ENCODE measurements around the gene CNIH1. TPM values are rescaled to one million over a fixed set of nuclear protein-coding genes. Genes with fewer than 3 reads are reported as not detected.

CNIH1 gene
- 40.2 TPM for total RNA-seq

GRCh38 chr14:54440873-54441868 lies at the start of gene CNIH1:
Gene CNIH1 (minus strand): TSS chr14:54441374. CDS start chr14:54441327, 47 bp downstream.
- peak; percentile 89 for DNase-seq

- no peak for DNase-seq
Observed at GRCh38 chr14:54490445-54491175, 49.4 kb upstream of the CNIH1 start.

- no peak for DNase-seq
Observed at GRCh38 chr14:54489731-54490444, 48.7 kb upstream of the CNIH1 start.

DNA sequence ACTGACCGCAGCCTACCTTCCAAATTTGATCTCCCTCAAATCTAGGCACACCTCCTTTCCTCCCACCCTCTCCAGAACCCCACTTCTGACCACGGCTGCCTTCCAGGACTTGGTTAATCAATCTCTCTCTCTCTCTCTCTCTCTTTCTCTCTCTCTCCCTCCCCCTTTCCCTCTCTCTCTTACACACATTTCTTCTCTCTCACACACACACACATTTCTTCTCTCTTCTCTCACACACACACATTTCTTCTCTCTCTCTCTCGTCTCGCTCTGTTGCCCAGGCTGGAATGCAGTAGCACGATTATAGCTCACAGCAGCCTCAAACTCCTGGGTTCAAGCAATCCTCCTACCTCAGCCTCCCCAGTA lies 48.1 kb upstream of the CNIH1 start:
- DNase-seq, result no peak

DNA sequence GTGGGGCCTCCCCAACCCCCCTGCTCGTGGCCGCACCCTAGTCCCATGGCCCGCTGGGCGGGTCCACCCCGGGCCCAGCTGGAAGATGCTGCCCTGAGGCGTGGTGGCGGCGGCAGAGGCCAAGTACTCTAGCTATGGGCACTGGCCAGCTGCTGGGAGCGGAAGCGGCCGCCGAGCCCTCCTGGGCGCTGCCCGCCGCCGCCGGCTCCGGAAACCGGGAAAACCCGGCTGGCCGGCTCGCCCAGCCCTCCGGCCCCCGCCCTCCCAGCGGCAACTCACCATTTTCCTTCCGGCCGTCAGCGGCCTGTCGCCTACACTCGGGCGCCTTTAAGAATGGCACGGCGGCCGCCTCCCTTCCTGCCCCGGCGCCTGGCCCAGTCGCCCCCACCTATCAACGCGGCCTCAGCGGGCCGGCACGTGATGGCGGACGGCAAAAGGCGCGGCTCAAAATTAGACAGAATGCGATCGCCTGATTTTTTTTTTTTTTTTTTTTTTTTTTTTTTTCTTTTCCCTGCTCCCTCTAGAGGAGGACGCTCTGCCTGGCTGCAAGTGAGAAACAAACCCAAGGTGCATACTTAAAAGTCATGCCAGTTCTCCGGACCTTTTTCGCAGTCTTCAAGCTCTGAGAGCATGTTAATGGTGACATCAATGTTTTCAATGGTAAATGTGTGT lies 47.6 kb upstream of the CNIH1 start, which contains the start of gene GMFB:
Gene GMFB (minus strand): TSS at position 335 of the 672 bp plus-strand sequence. CDS start 53 bp downstream, at position 282.
- peak; percentile 90 for DNase-seq

- no peak for DNase-seq
Observed at GRCh38 chr14:54488318-54488645, 47.1 kb upstream of the CNIH1 start.

GRCh38 chr14:54487771-54488170 lies 46.6 kb upstream of the CNIH1 start:
- DNase-seq, result no peak

GRCh38 chr14:54486685-54487084 lies 45.5 kb upstream of the CNIH1 start:
- no peak for DNase-seq

DNA sequence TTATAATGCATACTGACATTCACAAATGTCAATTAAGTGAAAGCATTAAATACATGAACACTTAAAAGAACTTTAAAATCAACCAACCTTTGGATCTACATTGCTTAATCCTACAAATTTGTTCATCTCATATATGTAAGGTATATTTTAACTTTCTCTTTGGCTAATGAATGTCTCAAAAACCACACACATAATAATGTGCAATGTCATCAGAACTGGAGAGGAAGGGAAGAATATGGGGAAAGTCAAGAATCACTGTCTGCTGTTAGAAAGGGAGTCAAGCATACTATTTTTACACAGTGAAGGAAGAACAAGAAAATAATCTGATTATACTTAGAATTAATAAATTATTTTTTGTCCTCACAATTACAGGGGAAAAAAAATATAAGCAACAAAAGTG lies 42.7 kb upstream of the CNIH1 start:
- no peak for DNase-seq

DNA sequence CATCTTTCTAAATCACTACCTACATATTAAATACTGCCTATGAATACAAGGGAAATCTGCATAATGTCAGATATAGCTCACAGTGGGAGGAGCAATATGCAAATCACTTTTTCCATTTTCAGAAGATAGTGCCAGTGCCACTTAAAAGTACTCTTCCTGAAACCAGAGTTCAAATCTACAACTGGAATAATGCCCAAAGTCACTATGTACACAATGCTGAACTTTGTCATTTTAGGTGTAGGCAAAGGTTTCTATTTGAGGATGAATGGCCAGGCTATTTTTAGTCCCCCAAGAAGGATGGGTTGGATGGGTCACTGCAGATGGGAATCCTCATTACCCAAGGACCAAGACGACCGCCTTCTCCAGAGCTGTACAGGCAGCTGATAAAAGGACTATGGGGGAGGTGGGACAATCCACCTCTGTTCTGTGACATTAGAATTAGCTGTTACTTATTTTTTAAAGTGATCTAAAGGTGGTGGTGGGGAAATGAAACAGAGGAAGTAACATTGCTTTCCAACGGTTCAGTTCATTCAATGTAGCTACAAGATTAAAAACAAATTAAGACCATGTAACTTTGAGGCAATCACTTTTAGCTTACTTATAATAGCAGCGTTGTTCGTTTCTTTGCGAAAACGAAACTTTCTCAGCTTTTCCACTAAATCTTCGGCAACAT lies 42.0 kb upstream of the CNIH1 start:
- DNase-seq, result no peak

GRCh38 chr14:54481695-54482094 lies 40.5 kb upstream of the CNIH1 start:
- no peak for DNase-seq

DNA sequence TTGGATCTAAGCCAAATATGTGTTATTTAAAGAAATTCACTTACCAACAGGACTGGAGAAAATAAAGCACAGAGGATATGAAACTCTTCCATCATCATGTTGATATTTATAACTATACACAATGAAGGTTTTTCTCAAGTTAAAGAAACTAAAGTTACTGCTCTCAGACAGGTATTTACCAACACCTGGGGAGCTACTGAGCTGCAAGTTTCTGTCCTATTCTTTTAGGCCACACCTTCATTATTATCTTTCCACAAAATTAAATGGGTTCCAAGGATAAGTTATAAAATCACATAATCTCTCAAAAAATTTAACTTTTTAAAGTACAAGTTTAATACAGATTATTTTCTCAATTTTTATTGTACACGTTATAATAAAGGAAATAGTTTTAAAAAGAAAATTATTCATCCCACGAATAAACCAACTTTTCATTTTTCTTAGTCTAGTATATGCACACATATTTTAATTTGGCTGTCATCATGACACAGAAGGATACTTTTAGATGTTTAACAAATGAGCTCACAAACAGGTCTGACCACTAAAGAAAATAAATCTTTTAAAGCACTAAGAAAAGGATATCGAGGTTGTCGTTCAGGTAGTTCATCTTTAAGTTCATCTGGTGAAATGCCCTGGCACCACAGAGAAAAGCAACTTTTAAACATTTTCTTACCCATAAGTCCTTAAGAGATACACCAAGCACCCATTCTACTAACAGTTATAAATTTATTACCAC lies 39.8 kb upstream of the CNIH1 start:
- no peak for DNase-seq

DNA sequence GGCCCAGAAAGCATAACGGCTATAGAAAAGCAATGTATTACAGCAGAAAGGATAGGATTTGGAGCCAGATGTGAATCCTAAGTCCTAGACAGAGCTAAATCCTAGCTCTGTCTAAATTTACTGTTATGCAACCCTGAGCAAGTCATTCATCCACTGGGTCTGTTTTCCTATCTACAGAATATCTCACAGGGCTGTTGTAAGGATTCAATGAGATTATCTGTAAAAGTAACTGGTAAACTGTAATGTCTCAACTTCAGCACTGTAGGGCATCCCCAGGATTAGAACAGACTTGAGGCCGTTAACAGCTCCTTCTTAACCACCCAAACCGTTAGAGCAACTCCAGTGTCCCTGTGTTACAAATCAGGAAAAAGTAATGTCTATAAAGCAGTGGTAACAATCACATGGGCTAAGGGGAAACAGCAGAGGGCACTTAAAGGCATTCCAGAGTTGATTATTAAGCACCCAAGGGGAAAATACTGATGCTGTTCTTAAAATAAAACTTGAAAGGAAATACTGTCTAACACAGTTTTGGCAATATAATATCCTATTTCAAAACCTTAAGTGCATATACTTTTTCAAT lies 37.6 kb upstream of the CNIH1 start:
- DNase-seq, result no peak

DNA sequence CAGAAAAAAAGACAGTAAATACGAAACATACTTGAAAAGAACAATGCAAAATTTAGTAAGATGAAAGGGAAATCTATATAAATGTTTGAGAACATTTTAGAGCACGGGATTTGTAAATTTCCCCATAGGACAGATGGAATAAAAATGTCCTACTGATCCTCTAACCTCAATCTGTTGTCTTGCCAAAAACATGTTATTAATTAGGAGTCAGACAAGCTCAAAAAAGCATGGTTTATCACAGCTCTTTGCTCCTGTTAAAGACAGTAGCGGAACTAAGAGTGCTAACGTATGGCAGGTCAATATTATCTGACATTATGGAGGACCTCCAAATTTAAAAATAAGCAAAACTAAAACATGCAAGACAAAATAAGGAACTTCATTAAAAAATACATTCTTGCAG lies 34.7 kb upstream of the CNIH1 start:
- peak; percentile 31 for DNase-seq

DNA sequence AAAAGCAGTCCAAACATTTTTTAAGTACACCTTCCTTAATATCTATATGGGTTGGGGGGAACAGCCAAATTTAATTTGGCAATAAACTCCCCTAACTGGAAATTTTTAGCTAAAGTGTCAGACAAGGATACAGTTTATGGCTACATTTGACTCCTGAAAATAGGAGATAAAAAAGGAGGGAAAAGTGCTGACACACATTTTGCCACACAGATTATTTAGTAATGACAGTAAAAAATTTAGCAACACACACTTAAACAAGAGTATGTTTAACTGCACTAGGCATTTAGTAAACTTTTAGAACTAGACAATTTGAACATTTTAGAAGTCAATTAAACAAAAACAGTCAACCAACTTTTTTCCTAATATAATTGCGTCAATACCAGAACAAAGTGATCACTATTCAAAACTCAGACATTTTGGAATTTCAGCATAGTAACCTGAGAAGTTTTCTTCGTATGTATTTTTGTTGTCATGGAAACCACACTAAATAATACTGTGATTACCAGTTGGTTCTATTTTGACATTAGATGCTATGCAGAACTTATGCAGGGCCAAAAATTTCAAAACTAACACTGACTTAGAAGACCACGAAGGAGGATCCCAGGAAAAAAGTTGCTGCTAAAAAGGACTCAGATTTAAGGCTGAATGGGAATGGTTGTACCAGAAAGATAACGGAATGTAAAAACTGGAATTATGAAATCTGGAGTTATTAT lies 34.2 kb upstream of the CNIH1 start:
- peak; percentile 23 for DNase-seq

DNA sequence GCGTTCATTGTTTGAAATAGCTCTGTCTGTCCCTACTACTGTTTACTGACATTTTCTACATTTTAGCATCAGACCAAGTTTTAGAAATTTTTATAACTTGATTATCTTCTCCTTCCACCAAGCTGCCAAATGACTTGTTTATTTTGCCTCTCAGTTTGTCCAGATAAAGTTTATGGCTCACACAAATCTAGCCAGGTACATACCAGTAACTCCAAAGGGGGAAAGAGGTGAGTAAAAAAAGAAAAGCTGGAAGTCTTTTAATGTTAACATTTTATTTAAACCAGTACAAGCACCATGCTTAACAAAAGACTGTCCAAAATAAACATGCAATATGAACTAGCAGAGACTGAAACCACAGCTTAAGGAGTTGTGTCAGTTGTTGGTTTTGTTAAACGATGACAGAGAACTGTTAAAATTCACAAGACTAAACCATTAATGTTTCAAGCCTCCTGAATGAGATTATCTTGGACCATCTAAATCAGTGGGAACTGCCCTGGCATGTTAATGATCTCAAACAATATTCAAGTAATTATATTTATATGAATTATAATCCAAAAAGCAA lies 33.1 kb upstream of the CNIH1 start:
- DNase-seq, result no peak

DNA sequence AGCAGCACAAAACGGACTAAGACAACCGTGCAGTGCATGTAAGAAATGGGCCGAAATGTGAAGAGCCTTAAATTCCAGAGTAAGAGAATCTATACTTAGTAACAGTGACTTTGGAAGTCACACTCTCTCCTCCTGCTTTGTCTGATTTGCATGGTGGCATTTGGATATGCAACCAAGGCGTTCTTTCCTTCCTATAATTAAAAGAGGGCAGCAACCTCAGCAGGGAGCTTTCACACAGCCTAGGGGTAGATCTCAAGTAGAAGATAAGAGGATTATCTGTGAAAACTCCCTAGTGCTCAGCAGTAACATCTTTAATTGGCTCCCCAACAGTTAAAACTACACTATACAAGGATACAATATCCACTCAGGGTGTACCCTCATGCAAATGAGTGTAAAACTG lies 31.1 kb upstream of the CNIH1 start:
- no peak for DNase-seq

DNA sequence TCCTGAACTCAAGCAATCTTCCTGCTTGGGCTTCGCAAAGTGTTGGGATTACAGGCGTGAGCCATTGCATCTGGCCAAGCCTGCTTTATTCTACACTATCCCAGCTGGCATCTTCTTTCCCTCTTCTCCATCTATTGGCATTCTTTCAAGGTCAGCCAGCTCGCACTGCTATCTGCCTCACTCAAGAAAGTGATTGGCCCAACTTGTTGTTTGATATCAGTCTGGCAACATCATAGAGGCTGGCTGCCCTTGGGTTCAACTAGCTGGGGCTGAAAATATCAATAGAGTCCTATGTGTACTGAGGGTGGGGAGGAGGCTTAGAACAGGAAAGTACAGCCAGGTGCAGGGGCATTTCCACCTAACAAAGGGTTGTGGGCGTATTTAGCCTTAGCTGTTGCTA lies 30.5 kb upstream of the CNIH1 start:
- DNase-seq, result no peak

GRCh38 chr14:54470701-54471100 lies 29.5 kb upstream of the CNIH1 start:
- no peak for DNase-seq

Data from skin of body (tissue), 2 donors.